Left lung (tissue), 10 donors: ENCODE measurements around the gene F12. TPM values are rescaled to one million over a fixed set of nuclear protein-coding genes. Genes with fewer than 3 reads are reported as not detected.

Experiments used
- ATAC-seq: fragments of 200-7000 bp; cut with Tn5 transposase; one replicate; pipeline ENCODE4 v1.9.1; 2020; ENCODE audit warnings: moderate library complexity
- DNase-seq, 4 donors: peaks; one replicate each; pipeline ENCODE4 v3.0.0-alpha.2; 2013 to 2020
- H3K27ac ChIP-seq, 2 donors: fragments of 200-600 bp; sonication (generic) in 1 of 2; one replicate each; pipeline versions ENCODE4 v1.5.0 to v1.8.0; 2020 to 2021
- H3K27me3 ChIP-seq, 2 donors: fragments of 200-600 bp; sonication (generic) in 1 of 2; one replicate each; pipeline versions ENCODE4 v1.5.0 to v1.8.0; 2020 to 2021
- H3K36me3 ChIP-seq, 2 donors: fragments of 200-600 bp; sonication (generic) in 1 of 2; one replicate each; pipeline versions ENCODE4 v1.5.0 to v1.8.0; 2020 to 2021
- H3K4me1 ChIP-seq, 2 donors: fragments of 200-600 bp; one replicate each; pipeline ENCODE4 v1.8.0; 2021
- H3K4me3 ChIP-seq, 2 donors: fragments of 200-600 bp; sonication (generic) in 1 of 2; one replicate each; pipeline versions ENCODE4 v1.5.0 to v1.8.0; 2020 to 2021; ENCODE audit warnings: mild to moderate bottlenecking in 1 of 2
- H3K9me3 ChIP-seq, 2 donors: fragments of 200-600 bp; sonication (generic) in 1 of 2; one replicate each; pipeline versions ENCODE4 v1.5.0 to v1.8.0; 2020 to 2021
- CTCF ChIP-seq, 2 donors: fragments of 200-600 bp; sonication (generic) in 1 of 2; IDR thresholded peaks; one replicate each; pipeline versions ENCODE4 v1.5.0 to v1.8.0; 2021; ENCODE audit warnings: antibody characterized with exemption in 2 of 2
- intact Hi-C, 2 donors: fragments of 100-400 bp; cut with DNase I; formaldehyde crosslinking; loops; one replicate each; pipeline versions ENCODE4 v1.11.2 to v1.14.2; 2022
- polyA plus RNA-seq, 6 donors: library from polyadenylated mRNA; unstranded; fragments of 120-200 nt; gene quantifications; one replicate each; pipeline ENCODE4 v1.2.1, GENCODE V29; 2013; ENCODE audit not compliant: insufficient read length in 6 of 6
- total RNA-seq, 2 donors: library from RNA; stranded (reverse); fragmentation: NEBNext Ultra II Directional; extraction: Animal tissue kit (Norgen Biotek cat#: 25700); gene quantifications; one replicate each; pipeline ENCODE4 v1.2.1, GENCODE V29; 2021
- donor health status: DM: no; HTN: yes; CAD: no.
- donor health status: DM: no; HTN: no; CAD: no.

F12 gene
- total and polyA plus RNA-seq, 8 donors = 0.20 to 1.1 (median 0.35) TPM; not detected in 1

DNA sequence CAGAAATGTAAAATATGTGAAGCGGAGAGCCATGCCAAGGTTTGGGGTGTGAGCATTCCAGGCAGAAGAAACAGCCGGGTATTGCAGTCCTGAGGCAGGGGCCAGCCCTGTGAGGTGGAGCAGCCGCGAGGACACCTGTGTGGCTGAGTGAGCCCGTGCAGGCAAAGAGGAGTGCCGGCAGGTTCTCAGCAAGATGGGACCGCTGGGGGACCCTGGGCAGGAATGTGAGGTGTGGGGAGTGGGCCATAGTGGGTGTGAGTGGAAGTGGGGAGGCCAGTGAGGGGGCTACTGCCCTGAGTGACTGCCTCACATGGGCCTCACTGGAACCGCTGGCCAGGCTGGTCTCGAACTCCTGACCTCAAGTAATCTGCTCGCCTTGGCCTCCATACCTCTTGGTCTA, 29.1 kb upstream of the F12 start:
- H3K4me3 ChIP-seq = no peak overlapping the region
- H3K36me3 ChIP-seq = peaks cover 0 to 100% of the 10 kb centered on the region in 2 donors
- H3K9me3 ChIP-seq = no peaks in the 10 kb centered on the region
- no peak for TF ChIP-seq CTCF (IDR thresholded peaks at IDR 0.05)
- no peak overlapping the region for H3K27ac ChIP-seq
- peaks cover 0 to 5% of the 10 kb centered on the region in 2 donors for H3K4me1 ChIP-seq
- DNase-seq (peak in 1 of 4 donors; percentile 57), ATAC-seq (no peak)
- intact Hi-C loops = no loop called here
- no peaks in the 10 kb centered on the region for H3K27me3 ChIP-seq

DNA sequence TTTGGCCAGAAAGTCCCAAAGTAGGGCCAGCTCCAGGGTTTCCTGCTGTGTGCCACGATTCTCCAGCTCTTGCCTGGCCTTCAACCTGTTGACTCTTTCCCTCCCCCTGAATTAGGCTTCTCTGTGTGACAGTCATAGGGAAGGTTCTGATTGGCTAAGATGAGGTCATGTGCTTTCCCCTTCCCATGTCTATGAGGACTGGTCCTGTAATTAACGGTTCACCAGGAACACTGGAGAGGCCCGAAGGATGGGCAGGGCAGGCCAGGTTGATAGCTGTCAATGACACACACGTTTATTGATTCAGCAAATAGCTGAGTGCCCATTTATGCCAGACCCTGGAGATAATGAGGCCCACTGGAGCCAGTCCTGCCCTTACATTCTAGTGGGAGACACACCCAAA, 28.3 kb upstream of the F12 start:
- no peaks in the 10 kb centered on the region for H3K27me3 ChIP-seq
- H3K27ac ChIP-seq = no peak overlapping the region
- no peaks in the 10 kb centered on the region for H3K9me3 ChIP-seq
- peaks cover 0 to 13% of the 10 kb centered on the region in 2 donors for H3K4me1 ChIP-seq
- TF ChIP-seq CTCF (IDR thresholded peaks at IDR 0.05) = no peak
- H3K36me3 ChIP-seq = peaks cover 0 to 100% of the 10 kb centered on the region in 2 donors
- ATAC-seq = peak; percentile 53
- H3K4me3 ChIP-seq = no peak overlapping the region
- DNase-seq = peak in 1 of 4 donors; percentile 31
- intact Hi-C loops = no loop called here

DNA sequence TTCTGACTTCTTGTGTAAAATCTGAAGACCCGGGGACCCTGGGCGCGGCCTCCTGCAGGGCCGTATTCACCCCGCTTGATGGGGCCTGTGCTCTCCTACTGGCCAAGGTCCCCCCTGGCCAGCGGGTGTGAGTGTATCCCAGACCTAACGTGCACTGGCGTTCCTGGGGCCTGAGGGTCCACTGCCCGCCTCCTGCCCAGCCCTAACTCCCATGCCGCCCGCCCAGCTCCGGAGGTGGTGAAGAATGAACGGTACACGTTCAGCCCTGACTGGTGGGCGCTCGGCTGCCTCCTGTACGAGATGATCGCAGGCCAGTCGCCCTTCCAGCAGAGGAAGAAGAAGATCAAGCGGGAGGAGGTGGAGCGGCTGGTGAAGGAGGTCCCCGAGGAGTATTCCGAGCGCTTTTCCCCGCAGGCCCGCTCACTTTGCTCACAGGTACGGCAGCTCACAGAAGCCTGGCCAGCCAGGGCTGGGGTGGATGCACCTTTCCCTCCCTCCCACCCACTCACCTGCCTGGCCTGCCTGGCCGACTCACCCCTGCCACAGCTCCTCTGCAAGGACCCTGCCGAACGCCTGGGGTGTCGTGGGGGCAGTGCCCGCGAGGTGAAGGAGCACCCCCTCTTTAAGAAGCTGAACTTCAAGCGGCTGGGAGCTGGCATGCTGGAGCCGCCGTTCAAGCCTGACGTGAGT, 26.6 kb upstream of the F12 start:
- ATAC-seq (no peak), DNase-seq (peak in 1 of 4 donors; percentile 75)
- Histone ChIP-seq H3K36me3 (peaks cover 0 to 98% of the 10 kb centered on the region in 2 donors), H3K4me1 (peaks cover 0 to 29% of the 10 kb centered on the region in 2 donors), H3K4me3 (no peak overlapping the region), H3K27ac (no peak overlapping the region), H3K27me3 (no peaks in the 10 kb centered on the region), H3K9me3 (no peaks in the 10 kb centered on the region)
- TF ChIP-seq CTCF (IDR thresholded peaks at IDR 0.05) = no peak
- intact Hi-C loops = no loop called here

- intact Hi-C loops = no loop called here
- H3K4me1 ChIP-seq = peaks cover 0 to 38% of the 10 kb centered on the region in 2 donors
- peaks cover 0 to 98% of the 10 kb centered on the region in 2 donors for H3K36me3 ChIP-seq
- H3K4me3 ChIP-seq = no peak overlapping the region
- H3K27ac ChIP-seq = no peak overlapping the region
- ATAC-seq = no peak
- H3K27me3 ChIP-seq = no peaks in the 10 kb centered on the region
- DNase-seq = no peak
- TF ChIP-seq CTCF (IDR thresholded peaks at IDR 0.05) = no peak
- H3K9me3 ChIP-seq = no peaks in the 10 kb centered on the region
These were observed 25.8 kb upstream of the F12 start for GRCh38 chr5:177434942-177435738.

- peak overlapping the region in 1 of 2 donors; percentile 13 for H3K27ac ChIP-seq
- H3K27me3 ChIP-seq = no peaks in the 10 kb centered on the region
- peaks cover 0 to 92% of the 10 kb centered on the region in 2 donors for H3K36me3 ChIP-seq
- H3K4me3 ChIP-seq = no peak overlapping the region
- DNase-seq (no peak), ATAC-seq (no peak)
- intact Hi-C loops = no loop called here
- no peak for TF ChIP-seq CTCF (IDR thresholded peaks at IDR 0.05)
- H3K9me3 ChIP-seq = no peaks in the 10 kb centered on the region
- peaks cover 0 to 45% of the 10 kb centered on the region in 2 donors for H3K4me1 ChIP-seq
These were observed 25.1 kb upstream of the F12 start for GRCh38 chr5:177434437-177434836.
